ENCODE results near the gene ZNRF2. TPM values are rescaled to one million over a fixed set of nuclear protein-coding genes. Genes with fewer than 3 reads are reported as not detected.

ZNRF2 gene
- total and polyA plus RNA-seq, 10 of the 15 experiments (the other 5 are each of a cell fraction or from before 2014, with no cell fraction given): 1.2 to 20.4 (median 9.5) TPM

DNA sequence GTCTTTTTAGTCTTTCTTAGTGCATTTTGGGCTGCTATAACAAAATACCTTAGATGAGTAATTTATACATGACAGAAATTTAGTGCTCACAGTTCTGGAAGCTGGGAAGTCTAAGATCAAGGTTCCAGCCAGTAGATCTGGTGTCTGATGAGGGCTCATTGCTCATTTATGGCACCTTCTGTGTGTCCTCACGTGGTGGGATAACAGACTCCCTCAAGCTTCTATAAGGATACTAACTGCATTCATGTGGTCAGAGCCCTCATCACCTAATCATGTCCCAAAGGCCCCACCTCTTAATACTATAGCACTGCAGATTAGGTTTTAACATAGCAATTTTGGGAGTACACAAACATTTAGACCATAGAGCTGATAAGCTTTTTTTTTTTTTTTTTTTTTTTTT, 80.4 kb downstream of the ZNRF2 start:
- ATAC-seq (0 out of 3 replicates have a peak, but pooled peaks have one; percentile 14), FAIRE-seq (no peak), DNase-seq (ENCODE audit: low read depth, low spot score) (no peak)
- TF ChIP-seq, protein P1, sequence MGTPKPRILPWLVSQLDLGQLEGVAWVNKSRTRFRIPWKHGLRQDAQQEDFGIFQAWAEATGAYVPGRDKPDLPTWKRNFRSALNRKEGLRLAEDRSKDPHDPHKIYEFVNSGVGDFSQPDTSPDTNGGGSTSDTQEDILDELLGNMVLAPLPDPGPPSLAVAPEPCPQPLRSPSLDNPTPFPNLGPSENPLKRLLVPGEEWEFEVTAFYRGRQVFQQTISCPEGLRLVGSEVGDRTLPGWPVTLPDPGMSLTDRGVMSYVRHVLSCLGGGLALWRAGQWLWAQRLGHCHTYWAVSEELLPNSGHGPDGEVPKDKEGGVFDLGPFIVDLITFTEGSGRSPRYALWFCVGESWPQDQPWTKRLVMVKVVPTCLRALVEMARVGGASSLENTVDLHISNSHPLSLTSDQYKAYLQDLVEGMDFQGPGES (IDR thresholded peaks at IDR 0.05): no peak
- TF ChIP-seq MTA2 (IDR thresholded peaks at IDR 0.05; ENCODE audit: low read depth) (no peak), RBBP5 (conservative IDR thresholded peaks at IDR 0.05) (no peak), MEF2B (IDR thresholded peaks at IDR 0.05; ENCODE audit: partially characterized antibody, poor library complexity, severe bottlenecking) (no peak), ZZZ3 (IDR thresholded peaks at IDR 0.05; ENCODE audit: control insufficient read depth, insufficient read length, low read depth) (no peak), CREB1 (IDR thresholded peaks at IDR 0.05; ENCODE audit: low read depth) (no peak), TCF3 (IDR thresholded peaks at IDR 0.05; ENCODE audit: borderline replicate concordance, insufficient read depth, low read depth, low read length) (no peak), ZNF384 (IDR thresholded peaks at IDR 0.05; ENCODE audit: borderline replicate concordance, low read depth, low read length) (no peak), MYC (IDR thresholded peaks at IDR 0.05; ENCODE audit: insufficient read depth, insufficient read length, insufficient replicate concordance, low read length, severe bottlenecking) (no peak), TCF12 (IDR thresholded peaks at IDR 0.05; ENCODE audit: low read depth, low read length) (no peak), RAD21 (IDR thresholded peaks at IDR 0.05; ENCODE audit: insufficient read depth, low read depth, low read length) (no peak), SMAD5 (IDR thresholded peaks at IDR 0.05; ENCODE audit: low read depth) (no peak)
- TF ChIP-seq, protein P2, sequence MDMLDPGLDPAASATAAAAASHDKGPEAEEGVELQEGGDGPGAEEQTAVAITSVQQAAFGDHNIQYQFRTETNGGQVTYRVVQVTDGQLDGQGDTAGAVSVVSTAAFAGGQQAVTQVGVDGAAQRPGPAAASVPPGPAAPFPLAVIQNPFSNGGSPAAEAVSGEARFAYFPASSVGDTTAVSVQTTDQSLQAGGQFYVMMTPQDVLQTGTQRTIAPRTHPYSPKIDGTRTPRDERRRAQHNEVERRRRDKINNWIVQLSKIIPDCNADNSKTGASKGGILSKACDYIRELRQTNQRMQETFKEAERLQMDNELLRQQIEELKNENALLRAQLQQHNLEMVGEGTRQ (IDR thresholded peaks at IDR 0.05; ENCODE audit: borderline replicate concordance, low read depth, low read length): no peak
- TF ChIP-seq, protein P3, sequence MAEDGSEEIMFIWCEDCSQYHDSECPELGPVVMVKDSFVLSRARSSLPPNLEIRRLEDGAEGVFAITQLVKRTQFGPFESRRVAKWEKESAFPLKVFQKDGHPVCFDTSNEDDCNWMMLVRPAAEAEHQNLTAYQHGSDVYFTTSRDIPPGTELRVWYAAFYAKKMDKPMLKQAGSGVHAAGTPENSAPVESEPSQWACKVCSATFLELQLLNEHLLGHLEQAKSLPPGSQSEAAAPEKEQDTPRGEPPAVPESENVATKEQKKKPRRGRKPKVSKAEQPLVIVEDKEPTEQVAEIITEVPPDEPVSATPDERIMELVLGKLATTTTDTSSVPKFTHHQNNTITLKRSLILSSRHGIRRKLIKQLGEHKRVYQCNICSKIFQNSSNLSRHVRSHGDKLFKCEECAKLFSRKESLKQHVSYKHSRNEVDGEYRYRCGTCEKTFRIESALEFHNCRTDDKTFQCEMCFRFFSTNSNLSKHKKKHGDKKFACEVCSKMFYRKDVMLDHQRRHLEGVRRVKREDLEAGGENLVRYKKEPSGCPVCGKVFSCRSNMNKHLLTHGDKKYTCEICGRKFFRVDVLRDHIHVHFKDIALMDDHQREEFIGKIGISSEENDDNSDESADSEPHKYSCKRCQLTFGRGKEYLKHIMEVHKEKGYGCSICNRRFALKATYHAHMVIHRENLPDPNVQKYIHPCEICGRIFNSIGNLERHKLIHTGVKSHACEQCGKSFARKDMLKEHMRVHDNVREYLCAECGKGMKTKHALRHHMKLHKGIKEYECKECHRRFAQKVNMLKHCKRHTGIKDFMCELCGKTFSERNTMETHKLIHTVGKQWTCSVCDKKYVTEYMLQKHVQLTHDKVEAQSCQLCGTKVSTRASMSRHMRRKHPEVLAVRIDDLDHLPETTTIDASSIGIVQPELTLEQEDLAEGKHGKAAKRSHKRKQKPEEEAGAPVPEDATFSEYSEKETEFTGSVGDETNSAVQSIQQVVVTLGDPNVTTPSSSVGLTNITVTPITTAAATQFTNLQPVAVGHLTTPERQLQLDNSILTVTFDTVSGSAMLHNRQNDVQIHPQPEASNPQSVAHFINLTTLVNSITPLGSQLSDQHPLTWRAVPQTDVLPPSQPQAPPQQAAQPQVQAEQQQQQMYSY (CRISPR knock-in tag; IDR thresholded peaks at IDR 0.05): no peak
- TF ChIP-seq, protein P4, sequence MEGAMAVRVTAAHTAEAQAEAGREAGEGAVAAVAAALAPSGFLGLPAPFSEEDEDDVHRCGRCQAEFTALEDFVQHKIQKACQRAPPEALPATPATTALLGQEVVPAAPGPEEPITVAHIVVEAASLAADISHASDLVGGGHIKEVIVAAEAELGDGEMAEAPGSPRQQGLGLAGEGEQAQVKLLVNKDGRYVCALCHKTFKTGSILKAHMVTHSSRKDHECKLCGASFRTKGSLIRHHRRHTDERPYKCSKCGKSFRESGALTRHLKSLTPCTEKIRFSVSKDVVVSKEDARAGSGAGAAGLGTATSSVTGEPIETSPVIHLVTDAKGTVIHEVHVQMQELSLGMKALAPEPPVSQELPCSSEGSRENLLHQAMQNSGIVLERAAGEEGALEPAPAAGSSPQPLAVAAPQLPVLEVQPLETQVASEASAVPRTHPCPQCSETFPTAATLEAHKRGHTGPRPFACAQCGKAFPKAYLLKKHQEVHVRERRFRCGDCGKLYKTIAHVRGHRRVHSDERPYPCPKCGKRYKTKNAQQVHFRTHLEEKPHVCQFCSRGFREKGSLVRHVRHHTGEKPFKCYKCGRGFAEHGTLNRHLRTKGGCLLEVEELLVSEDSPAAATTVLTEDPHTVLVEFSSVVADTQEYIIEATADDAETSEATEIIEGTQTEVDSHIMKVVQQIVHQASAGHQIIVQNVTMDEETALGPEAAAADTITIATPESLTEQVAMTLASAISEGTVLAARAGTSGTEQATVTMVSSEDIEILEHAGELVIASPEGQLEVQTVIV (IDR thresholded peaks at IDR 0.05; ENCODE audit: borderline replicate concordance, partially characterized antibody): no peak
- H3K4me1 ChIP-seq (ENCODE audit: control insufficient read depth, insufficient read depth, low read length): no peaks in the 10 kb centered on the region
- H3K9ac ChIP-seq (ENCODE audit: control insufficient read depth, insufficient read depth, low read length): no peak overlapping the region
- no peak overlapping the region for H3K4me2 ChIP-seq (ENCODE audit: control insufficient read depth, insufficient read depth)
- WGBS (ENCODE audit: insufficient coverage, insufficient replicate concordance, low lambda C conversion rate, missing lambda C conversion rate): 76% methylated on average over 1 of the region's 1 CpG
- CTCF ChIA-PET: interaction anchor here (0.7 to 1.6 kb wide), 5 partner anchors 12 to 89 kb away, joined by 3 to 9 read pairs (median 4); no protein-coding TSS in a partner anchor
- POLR2A ChIA-PET: interaction anchor here (0.6 to 0.7 kb wide), 2 partner anchors 139 to 466 kb away, joined by 3 read pairs; no protein-coding TSS in a partner anchor
- H2AFZ ChIP-seq (ENCODE audit: control insufficient read depth, low read depth, low read length): no peak overlapping the region
- no peaks in the 10 kb centered on the region for H3K27me3 ChIP-seq (replicated peaks in 1 of 2; ENCODE audit: control insufficient read depth in 2 of 2, insufficient read depth in 2 of 2, low read length in 1 of 2)
- H3K4me3 ChIP-seq: no peak overlapping the region
- intact Hi-C loops (cut with micrococcal nuclease; ENCODE audit: unreplicated experiment): no loop called here
- H3K79me2 ChIP-seq (ENCODE audit: control insufficient read depth, insufficient read depth, low read length): no peaks in the 10 kb centered on the region
- RAD21 ChIA-PET (ENCODE audit: unreplicated experiment): interaction anchor here (0.7 to 1.7 kb wide), 4 partner anchors 10 to 89 kb away, joined by 3 to 5 read pairs (median 3); no protein-coding TSS in a partner anchor
- H3K9me3 ChIP-seq (replicated peaks; ENCODE audit: control insufficient read depth, insufficient read depth, low read length): no peaks in the 10 kb centered on the region
- SMC1A ChIA-PET (ENCODE audit: uncharacterized antibody, unreplicated experiment): interaction anchor here (1.1 to 3.9 kb wide), 6 partner anchors 9 to 89 kb away, joined by 3 to 23 read pairs (median 6); no protein-coding TSS in a partner anchor
- no peaks in the 10 kb centered on the region for H4K20me1 ChIP-seq (ENCODE audit: control insufficient read depth, insufficient read depth)
- no peak overlapping the region for H3K27ac ChIP-seq (ENCODE audit: control insufficient read depth, insufficient read depth)
- no peaks in the 10 kb centered on the region for H3K36me3 ChIP-seq (ENCODE audit: control insufficient read depth in 2 of 2, insufficient read depth in 2 of 2, low read length in 1 of 2)
- in situ Hi-C loops (cut with MboI): no loop called here
- no TSS peak for BruUV-seq (replicated peaks)

Measured in GM12878 (cell line).